Endodermal cell (in vitro differentiated cells): ENCODE data around the gene LHFPL3. TPM values are rescaled to one million over a fixed set of nuclear protein-coding genes. Genes with fewer than 3 reads are reported as not detected.
"Not testable (repeated sequence)": the region's sequence is repeated elsewhere in the genome, so short reads cannot be mapped to it uniquely, and the experiment has no call there.

ENCODE experiments used
- DNase-seq: peaks from one replicate; pipeline ENCODE4 v3.0.0-alpha.2; 2017
- H3K27ac ChIP-seq: 2 replicates; pipeline ENCODE4 v1.5.1; 2013; ENCODE audit warnings: mild to moderate bottlenecking, low read depth, low read length, moderate library complexity
- H3K27me3 ChIP-seq: 2 replicates; pipeline ENCODE4 v1.6.1; 2013; ENCODE audit warnings: mild to moderate bottlenecking, low read length, moderate library complexity; ENCODE audit not compliant: insufficient read depth, control insufficient read depth, poor library complexity, severe bottlenecking
- H3K36me3 ChIP-seq: 2 replicates; pipeline ENCODE4 v1.7.0; 2013; ENCODE audit warnings: mild to moderate bottlenecking, low read length, moderate library complexity; ENCODE audit not compliant: control insufficient read depth, insufficient read depth
- H3K4me1 ChIP-seq: one replicate; pipeline ENCODE4 v1.7.0; 2013; ENCODE audit warnings: low read length; ENCODE audit not compliant: control insufficient read depth, insufficient read depth
- H3K4me3 ChIP-seq: 2 replicates; pipeline ENCODE4 v1.5.1; 2013; ENCODE audit warnings: mild to moderate bottlenecking, low read length, moderate library complexity
- H3K9ac ChIP-seq: 2 replicates; pipeline ENCODE4 v1.6.1; 2013; ENCODE audit warnings: mild to moderate bottlenecking, low read length, moderate library complexity; ENCODE audit not compliant: poor library complexity, severe bottlenecking; ENCODE audit errors: extremely low read depth
- H3K9me3 ChIP-seq: 2 replicates; pipeline ENCODE4 v1.6.1; 2013; ENCODE audit warnings: mild to moderate bottlenecking, low read length, moderate library complexity; ENCODE audit not compliant: control insufficient read depth
- H3K27ac Mint-ChIP-seq: 2 replicates; pipeline ENCODE4 v1.8.0; 2020; ENCODE audit warnings: mixed read lengths
- H3K27me3 Mint-ChIP-seq: 2 replicates; pipeline ENCODE4 v1.8.0; 2021; ENCODE audit warnings: mild to moderate bottlenecking, mixed read lengths; ENCODE audit not compliant: insufficient read depth
- H3K36me3 Mint-ChIP-seq: 2 replicates; pipeline ENCODE4 v1.8.0; 2020; ENCODE audit warnings: low read depth, mixed read lengths
- H3K4me1 Mint-ChIP-seq: 2 replicates; pipeline ENCODE4 v1.8.0; 2020; ENCODE audit warnings: mixed read lengths
- H3K4me3 Mint-ChIP-seq: 2 replicates; pipeline ENCODE4 v1.8.0; 2020; ENCODE audit warnings: mild to moderate bottlenecking, moderate library complexity, mixed read lengths
- H3K9me3 Mint-ChIP-seq: 2 replicates; pipeline ENCODE4 v1.8.0; 2020; ENCODE audit warnings: mild to moderate bottlenecking, mixed read lengths
- WGBS, 2 experiments: methylation state at CpG; one replicate each; pipeline versions ENCODE4 v1.1.5 to v1.1.7; 2013; ENCODE audit warnings: missing lambda C conversion rate in 2 of 2, mixed read lengths in 1 of 2; ENCODE audit not compliant: insufficient coverage in 1 of 2, insufficient read length in 1 of 2; 5-methylcytosine and 5-hydroxymethylcytosine counted together
- total RNA-seq, 2 donors: library from RNA; stranded (reverse); fragmentation: NEBNext Ultra II Directional in 1 of 2; extraction: Animal tissue kit (Norgen Biotek cat#: 25700) in 1 of 2; gene quantifications; 2 replicates in 1 of 2; 3 replicates in 1 of 2; pipeline ENCODE4 v1.2.1, GENCODE V29; 2021
- TF ChIP-seq, protein P1 (sequence below): fragments of 200-600 bp; sonication (generic); conservative IDR thresholded peaks from 2 replicates; pipeline ENCODE4 v1.5.0; 2021; ENCODE audit warnings: antibody characterized with exemption, mild to moderate bottlenecking

The LHFPL3 gene
- total RNA-seq, 2 donors from 2014 or later: not detected

DNA sequence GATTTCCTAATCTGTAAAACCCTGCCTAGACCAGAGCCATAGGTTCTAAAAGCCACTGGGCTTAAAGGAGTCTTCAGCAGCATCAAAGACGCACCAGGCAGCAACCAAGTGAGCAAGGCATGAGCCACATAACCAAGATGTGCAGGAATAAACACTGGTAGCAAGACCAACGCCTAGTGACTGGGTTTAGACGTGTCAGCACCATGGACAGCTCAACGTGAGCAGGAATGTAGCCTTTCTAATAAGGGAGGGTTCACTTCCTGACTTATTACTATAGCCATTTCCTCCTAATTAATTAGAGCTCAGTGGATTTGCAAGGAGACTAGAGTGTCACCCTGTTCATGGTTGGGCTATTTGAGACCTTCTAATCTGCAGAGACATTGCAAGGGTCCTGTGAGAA, 223.7 kb downstream of the LHFPL3 start:
- no peak overlapping the region for H3K4me3 ChIP-seq
- 0 to 9% methylated on average over 4 of the region's 4 CpGs for WGBS, 2 experiments
- no peaks in the 10 kb centered on the region for H3K9me3 ChIP-seq
- H3K27ac Mint-ChIP-seq: no peak overlapping the region
- H3K36me3 Mint-ChIP-seq: no peaks in the 10 kb centered on the region
- DNase-seq: peak; percentile 89
- H3K27ac ChIP-seq: no peak overlapping the region
- H3K4me1 Mint-ChIP-seq: no peaks in the 10 kb centered on the region
- no peak overlapping the region for H3K4me3 Mint-ChIP-seq
- TF ChIP-seq, protein P1, sequence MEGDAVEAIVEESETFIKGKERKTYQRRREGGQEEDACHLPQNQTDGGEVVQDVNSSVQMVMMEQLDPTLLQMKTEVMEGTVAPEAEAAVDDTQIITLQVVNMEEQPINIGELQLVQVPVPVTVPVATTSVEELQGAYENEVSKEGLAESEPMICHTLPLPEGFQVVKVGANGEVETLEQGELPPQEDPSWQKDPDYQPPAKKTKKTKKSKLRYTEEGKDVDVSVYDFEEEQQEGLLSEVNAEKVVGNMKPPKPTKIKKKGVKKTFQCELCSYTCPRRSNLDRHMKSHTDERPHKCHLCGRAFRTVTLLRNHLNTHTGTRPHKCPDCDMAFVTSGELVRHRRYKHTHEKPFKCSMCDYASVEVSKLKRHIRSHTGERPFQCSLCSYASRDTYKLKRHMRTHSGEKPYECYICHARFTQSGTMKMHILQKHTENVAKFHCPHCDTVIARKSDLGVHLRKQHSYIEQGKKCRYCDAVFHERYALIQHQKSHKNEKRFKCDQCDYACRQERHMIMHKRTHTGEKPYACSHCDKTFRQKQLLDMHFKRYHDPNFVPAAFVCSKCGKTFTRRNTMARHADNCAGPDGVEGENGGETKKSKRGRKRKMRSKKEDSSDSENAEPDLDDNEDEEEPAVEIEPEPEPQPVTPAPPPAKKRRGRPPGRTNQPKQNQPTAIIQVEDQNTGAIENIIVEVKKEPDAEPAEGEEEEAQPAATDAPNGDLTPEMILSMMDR: no peak
- H3K27me3 Mint-ChIP-seq: no peaks in the 10 kb centered on the region
- H3K27me3 ChIP-seq: peaks cover 6% of the 10 kb centered on the region
- H3K9me3 Mint-ChIP-seq: peaks cover 24% of the 10 kb centered on the region
- H3K36me3 ChIP-seq: no peaks in the 10 kb centered on the region
- no peak overlapping the region for H3K9ac ChIP-seq
- H3K4me1 ChIP-seq: no peaks in the 10 kb centered on the region

DNA sequence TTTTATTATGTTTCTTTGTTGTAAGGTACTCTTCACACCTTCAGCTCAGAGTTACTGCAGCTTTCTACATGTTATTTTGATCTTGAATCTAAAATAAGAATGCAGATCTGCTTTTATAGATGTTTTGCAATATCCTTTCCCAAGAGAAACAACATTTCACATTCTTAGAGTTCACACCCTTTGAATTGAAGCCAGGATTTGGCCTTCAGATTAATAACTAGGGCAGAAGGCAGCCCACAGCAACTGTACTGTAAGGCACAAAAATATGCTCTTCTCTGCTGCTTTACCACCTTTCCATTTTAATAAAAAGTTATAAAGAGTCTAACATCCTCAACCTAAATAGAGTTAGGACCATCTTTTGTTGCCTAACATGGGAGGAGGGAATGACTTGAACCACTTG, 224.7 kb downstream of the LHFPL3 start:
- no peaks in the 10 kb centered on the region for H3K36me3 Mint-ChIP-seq
- H3K9me3 ChIP-seq: no peaks in the 10 kb centered on the region

DNA sequence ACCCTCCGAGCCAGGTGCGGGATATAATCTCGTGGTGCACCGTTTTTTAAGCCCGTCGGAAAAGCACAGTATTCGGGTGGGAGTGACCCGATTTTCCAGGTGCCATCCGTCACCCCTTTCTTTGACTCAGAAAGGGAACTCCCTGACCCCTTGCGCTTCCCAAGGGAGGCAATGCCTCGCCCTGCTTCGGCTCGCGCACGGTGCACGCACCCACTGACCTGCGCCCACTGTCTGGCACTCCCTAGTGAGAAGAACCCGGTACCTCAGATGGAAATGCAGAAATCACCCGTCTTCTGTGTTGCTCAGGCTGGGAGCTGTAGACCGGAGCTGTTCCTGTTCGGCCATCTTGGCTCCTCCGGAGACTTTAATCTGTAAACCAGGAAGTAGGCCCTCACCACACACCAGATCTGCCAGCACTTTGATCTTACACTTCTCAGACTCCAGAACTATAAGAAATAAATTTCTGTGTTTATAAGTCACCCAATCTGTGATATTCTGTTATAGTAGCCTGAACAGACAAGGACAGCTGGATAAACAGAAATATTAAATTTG, 235.0 kb downstream of the LHFPL3 start:
- H3K27ac ChIP-seq, H3K27me3 Mint-ChIP-seq, H3K4me3 Mint-ChIP-seq, H3K4me1 Mint-ChIP-seq, H3K27ac Mint-ChIP-seq, H3K4me3 ChIP-seq, DNase-seq, H3K9me3 ChIP-seq, H3K4me1 ChIP-seq, H3K36me3 Mint-ChIP-seq, H3K36me3 ChIP-seq, H3K27me3 ChIP-seq, H3K9ac ChIP-seq: not testable (repeated sequence)
- peaks cover 11% of the 10 kb centered on the region for H3K9me3 Mint-ChIP-seq
- 93% methylated on average over 15 to 22 of the region's 22 CpGs for WGBS, 2 experiments

More for the DNA sequence above, 224.7 kb downstream of the LHFPL3 start:
- H3K36me3 ChIP-seq: no peaks in the 10 kb centered on the region
- H3K9me3 Mint-ChIP-seq: peaks cover 28% of the 10 kb centered on the region
- no peak overlapping the region for H3K9ac ChIP-seq
- no peak overlapping the region for H3K27ac ChIP-seq
- peaks cover 6% of the 10 kb centered on the region for H3K27me3 ChIP-seq
- TF ChIP-seq, protein P1: no peak
- DNase-seq: no peak
- no peak overlapping the region for H3K4me3 Mint-ChIP-seq
- no peaks in the 10 kb centered on the region for H3K4me1 Mint-ChIP-seq
- no peaks in the 10 kb centered on the region for H3K4me1 ChIP-seq
- no peak overlapping the region for H3K27ac Mint-ChIP-seq
- H3K4me3 ChIP-seq: no peak overlapping the region
- no peaks in the 10 kb centered on the region for H3K27me3 Mint-ChIP-seq

DNA sequence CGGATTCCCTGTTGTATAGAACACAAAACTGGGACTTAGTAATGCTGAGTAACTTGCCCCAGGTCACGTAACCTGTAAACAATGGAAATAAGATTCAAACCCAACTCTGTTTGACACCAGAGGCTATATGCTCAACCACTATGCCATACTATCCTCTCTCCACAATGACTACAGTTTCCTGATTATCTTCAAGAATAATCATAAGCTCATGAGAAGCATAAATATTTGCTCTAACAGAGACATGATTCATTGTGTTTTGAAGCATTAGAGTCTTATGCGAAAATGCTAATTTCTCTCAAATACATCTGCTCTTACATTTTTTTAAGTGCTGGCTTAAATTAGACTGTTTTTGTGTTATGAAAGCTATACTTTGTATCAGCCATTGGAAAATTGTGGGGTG, 241.3 kb downstream of the LHFPL3 start:
- no peak overlapping the region for H3K9ac ChIP-seq
- H3K27me3 ChIP-seq: peaks cover 22% of the 10 kb centered on the region
- no peaks in the 10 kb centered on the region for H3K4me1 Mint-ChIP-seq
- H3K36me3 Mint-ChIP-seq: no peaks in the 10 kb centered on the region
- no peak overlapping the region for H3K4me3 Mint-ChIP-seq
- TF ChIP-seq, protein P1: no peak
- 47 to 81% methylated on average over 2 to 3 of the region's 3 CpGs for WGBS, 2 experiments
- no peak overlapping the region for H3K27ac Mint-ChIP-seq
- H3K27ac ChIP-seq: no peak overlapping the region
- no peak overlapping the region for H3K4me3 ChIP-seq
- H3K9me3 Mint-ChIP-seq: no peaks in the 10 kb centered on the region
- H3K27me3 Mint-ChIP-seq: peaks cover 18% of the 10 kb centered on the region
- no peaks in the 10 kb centered on the region for H3K4me1 ChIP-seq
- H3K9me3 ChIP-seq: no peaks in the 10 kb centered on the region
- H3K36me3 ChIP-seq: no peaks in the 10 kb centered on the region
- no peak for DNase-seq
